Adrenal gland (tissue), 12 donors: ENCODE results near the gene FBXL7. TPM values are rescaled to one million over a fixed set of nuclear protein-coding genes. Genes with fewer than 3 reads are reported as not detected.

ENCODE experiments used
- DNase-seq, 7 donors: peaks; one replicate each; pipeline ENCODE4 v3.0.0-alpha.2; 2019 to 2020
- H3K27ac ChIP-seq, 5 donors: fragments of 200-600 bp; sonication (generic) in 4 of 5; 1 replicate in 3 of 5; 2 replicates in 2 of 5; pipeline versions ENCODE4 v1.5.1 to v1.8.0; 2016 to 2020; ENCODE audit warnings: mild to moderate bottlenecking in 1 of 5
- H3K27me3 ChIP-seq: fragments of 200-600 bp; 2 replicates; pipeline ENCODE4 v1.8.0; 2021
- H3K36me3 ChIP-seq, 2 donors: fragments of 200-600 bp; replicated peaks in 1 of 2; 1 replicate in 1 of 2; 2 replicates in 1 of 2; pipeline versions ENCODE4 v1.5.1 to v1.8.0; 2018 to 2022
- H3K4me1 ChIP-seq, 2 donors: fragments of 200-600 bp; replicated peaks in 1 of 2; 1 replicate in 1 of 2; 2 replicates in 1 of 2; pipeline versions ENCODE4 v1.5.1 to v1.8.0; 2018 to 2021
- H3K4me3 ChIP-seq, 4 donors: fragments of 200-600 bp; sonication (generic) in 3 of 4; one replicate each; pipeline ENCODE4 v1.5.1; 2016 to 2018
- H3K9me3 ChIP-seq, 3 donors: fragments of 200-600 bp; sonication (generic) in 1 of 3; replicated peaks in 1 of 3; 1 replicate in 2 of 3; 2 replicates in 1 of 3; pipeline versions ENCODE4 v1.5.1 to v1.8.0; 2016 to 2021
- POLR2A ChIP-seq, 2 donors: fragments of 450-650 bp; IDR thresholded peaks; one replicate each; pipeline ENCODE4 v1.6.1; 2017; ENCODE audit warnings: antibody characterized with exemption in 2 of 2, mild to moderate bottlenecking in 2 of 2, moderate library complexity in 1 of 2
- WGBS, 4 donors: extraction: QIAGEN DNeasy Blood & Tissue Kit in 2 of 4; methylation state at CpG; one replicate each; pipeline versions ENCODE4 v1.1.5 to v1.1.7; 2013 to 2017; 5-methylcytosine and 5-hydroxymethylcytosine counted together
- intact Hi-C, 2 donors: fragments of 100-400 bp; cut with DNase I; formaldehyde crosslinking; loops; one replicate each; pipeline versions ENCODE4 v1.14.1 to v1.15.0; 2022 to 2023
- polyA plus RNA-seq, 3 donors: library from polyadenylated mRNA; stranded (reverse); fragments of 200-250 nt in 2 of 3; fragments of 350-450 nt in 1 of 3; fragmentation: Illumina TruSeq in 1 of 3; extraction: RNeasy Lipid Tissue Mini Kit (QIAGEN cat#74804) in 1 of 3; gene quantifications; one replicate each; pipeline ENCODE4 v1.2.3, GENCODE V29; 2013 to 2014
- total RNA-seq, 9 donors: library from RNA; depleted of rRNA in 4 of 9; stranded (reverse); fragments of >200 nt in 4 of 9; fragments of 120-200 nt in 1 of 9; fragmentation: NEBNext Ultra II Directional in 1 of 9; extraction: Animal tissue kit (Norgen Biotek cat#: 25700) in 1 of 9; gene quantifications; one replicate each; pipeline versions ENCODE4 v1.1.0 to v1.2.4, GENCODE V29; 2013 to 2023
- TF ChIP-seq, protein P1 (sequence below), 6 experiments: fragments of 450-650 bp in 4 of 6; fragments of 200-600 bp in 2 of 6; sonication (generic) in 1 of 6; IDR thresholded peaks; 1 replicate in 5 of 6; 2 replicates in 1 of 6; pipeline versions ENCODE4 v1.5.1 to v1.8.0; 2016 to 2021; ENCODE audit warnings: antibody characterized with exemption in 6 of 6, mild to moderate bottlenecking in 2 of 6, moderate library complexity in 1 of 6
- donor health status: healthy with polysubstance abuse.
- donor health status: Bipolar disorder and iron deficiency.
- donor health status: DM: yes; HTN: yes; CAD: no.
- donor health status: DM: no; HTN: no; CAD: no.
- donor health status: DM: no; HTN: no; CAD: no.
- donor health status: DM: yes; HTN: yes; CAD: no.

Gene FBXL7
- total and polyA plus RNA-seq, 12 donors, result 22.6 to 59.1 (median 34.0) TPM

DNA sequence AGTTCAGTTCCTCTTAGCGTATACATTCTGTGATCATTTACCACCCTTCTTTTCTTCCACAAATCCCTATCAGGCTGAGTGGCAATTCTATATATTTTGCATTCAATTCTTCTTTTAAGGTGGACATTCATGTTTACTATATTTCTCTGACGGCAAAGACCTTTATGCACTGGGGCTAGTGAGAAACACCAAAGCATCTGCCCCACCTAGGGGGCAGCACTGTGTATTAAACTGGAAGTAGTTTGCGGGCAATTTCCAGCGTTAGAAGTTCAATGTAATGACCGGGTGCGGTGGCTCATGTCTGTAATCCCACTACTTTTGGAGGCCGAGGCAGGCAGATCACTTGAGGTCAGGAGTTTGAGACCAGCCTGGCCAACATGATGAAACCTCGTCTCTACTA is 27.9 kb upstream of the FBXL7 start:
- no peaks in the 10 kb centered on the region for H3K27me3 ChIP-seq
- H3K36me3 ChIP-seq, result no peaks in the 10 kb centered on the region
- H3K27ac ChIP-seq, result no peak overlapping the region
- no peak overlapping the region for H3K4me3 ChIP-seq
- H3K9me3 ChIP-seq, result no peaks in the 10 kb centered on the region
- intact Hi-C loops, result no loop called here
- no peak for DNase-seq
- TF ChIP-seq, protein P1, sequence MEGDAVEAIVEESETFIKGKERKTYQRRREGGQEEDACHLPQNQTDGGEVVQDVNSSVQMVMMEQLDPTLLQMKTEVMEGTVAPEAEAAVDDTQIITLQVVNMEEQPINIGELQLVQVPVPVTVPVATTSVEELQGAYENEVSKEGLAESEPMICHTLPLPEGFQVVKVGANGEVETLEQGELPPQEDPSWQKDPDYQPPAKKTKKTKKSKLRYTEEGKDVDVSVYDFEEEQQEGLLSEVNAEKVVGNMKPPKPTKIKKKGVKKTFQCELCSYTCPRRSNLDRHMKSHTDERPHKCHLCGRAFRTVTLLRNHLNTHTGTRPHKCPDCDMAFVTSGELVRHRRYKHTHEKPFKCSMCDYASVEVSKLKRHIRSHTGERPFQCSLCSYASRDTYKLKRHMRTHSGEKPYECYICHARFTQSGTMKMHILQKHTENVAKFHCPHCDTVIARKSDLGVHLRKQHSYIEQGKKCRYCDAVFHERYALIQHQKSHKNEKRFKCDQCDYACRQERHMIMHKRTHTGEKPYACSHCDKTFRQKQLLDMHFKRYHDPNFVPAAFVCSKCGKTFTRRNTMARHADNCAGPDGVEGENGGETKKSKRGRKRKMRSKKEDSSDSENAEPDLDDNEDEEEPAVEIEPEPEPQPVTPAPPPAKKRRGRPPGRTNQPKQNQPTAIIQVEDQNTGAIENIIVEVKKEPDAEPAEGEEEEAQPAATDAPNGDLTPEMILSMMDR (IDR thresholded peaks at IDR 0.05), result no peak
- TF ChIP-seq POLR2A (IDR thresholded peaks at IDR 0.05), result no peak
- H3K4me1 ChIP-seq, result no peaks in the 10 kb centered on the region
- 88 to 97% (median 95%) methylated on average over 8 of the region's 8 CpGs for whole genome bisulfite sequencing, 4 donors

DNA sequence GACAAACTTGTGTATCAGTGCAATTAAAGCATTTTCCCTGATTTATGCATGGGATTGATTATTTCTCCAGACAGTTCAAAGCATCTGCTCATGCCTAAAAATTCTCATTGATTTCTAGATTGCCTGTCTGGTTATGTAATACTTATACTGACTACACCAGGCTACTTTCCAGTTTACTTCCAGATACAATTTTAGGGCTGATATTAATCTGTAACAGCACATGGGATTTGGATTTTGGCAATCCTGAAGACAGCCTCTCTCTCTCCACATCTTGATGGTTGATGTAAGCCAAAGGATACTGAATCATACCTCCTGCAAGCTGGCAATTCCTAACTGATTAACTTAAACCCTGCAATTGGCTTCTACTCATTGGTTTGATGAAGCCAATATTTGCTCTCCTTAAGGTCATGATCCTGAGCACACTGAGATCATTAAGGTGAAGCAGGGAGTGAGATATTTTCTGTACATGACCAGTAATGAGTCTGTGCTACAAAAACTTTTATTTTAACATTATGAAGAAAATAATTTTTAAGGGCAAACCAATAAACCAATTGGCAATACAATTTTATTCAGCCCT is 25.7 kb upstream of the FBXL7 start:
- Histone ChIP-seq H3K9me3 (no peaks in the 10 kb centered on the region), H3K27ac (no peak overlapping the region), H3K27me3 (no peaks in the 10 kb centered on the region), H3K4me1 (no peaks in the 10 kb centered on the region), H3K4me3 (no peak overlapping the region), H3K36me3 (no peaks in the 10 kb centered on the region)
- no peak for DNase-seq
- TF ChIP-seq POLR2A (IDR thresholded peaks at IDR 0.05), result no peak
- TF ChIP-seq, protein P1 (IDR thresholded peaks at IDR 0.05), result no peak
- intact Hi-C loops, result no loop called here

DNA sequence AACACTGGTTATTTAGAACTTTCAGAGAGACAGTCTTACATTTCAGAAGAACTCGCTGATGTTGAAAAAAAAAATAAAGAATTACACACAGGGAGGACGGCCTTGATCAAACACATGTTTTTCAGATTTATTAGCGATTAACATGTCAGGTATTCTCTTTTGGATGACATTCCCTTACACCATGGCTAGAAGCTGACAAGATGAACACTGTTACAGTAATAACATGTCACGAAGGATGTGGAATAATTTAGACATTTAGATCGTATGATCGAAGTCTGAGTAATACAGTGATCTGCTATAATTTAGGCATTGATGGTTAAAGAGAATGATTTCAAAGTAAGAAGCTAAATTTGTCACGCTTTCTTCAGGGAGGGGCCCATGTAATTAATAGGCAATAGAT is 24.6 kb upstream of the FBXL7 start:
- no peak overlapping the region for H3K27ac ChIP-seq
- no peak for TF ChIP-seq POLR2A (IDR thresholded peaks at IDR 0.05)
- TF ChIP-seq, protein P1 (IDR thresholded peaks at IDR 0.05), result no peak
- intact Hi-C loops, result no loop called here
- no peaks in the 10 kb centered on the region for H3K4me1 ChIP-seq
- no peaks in the 10 kb centered on the region for H3K9me3 ChIP-seq
- H3K36me3 ChIP-seq, result no peaks in the 10 kb centered on the region
- no peak for DNase-seq
- 88 to 93% (median 92%) methylated on average over 7 of the region's 7 CpGs for WGBS, 4 donors
- H3K4me3 ChIP-seq, result no peak overlapping the region
- no peaks in the 10 kb centered on the region for H3K27me3 ChIP-seq

DNA sequence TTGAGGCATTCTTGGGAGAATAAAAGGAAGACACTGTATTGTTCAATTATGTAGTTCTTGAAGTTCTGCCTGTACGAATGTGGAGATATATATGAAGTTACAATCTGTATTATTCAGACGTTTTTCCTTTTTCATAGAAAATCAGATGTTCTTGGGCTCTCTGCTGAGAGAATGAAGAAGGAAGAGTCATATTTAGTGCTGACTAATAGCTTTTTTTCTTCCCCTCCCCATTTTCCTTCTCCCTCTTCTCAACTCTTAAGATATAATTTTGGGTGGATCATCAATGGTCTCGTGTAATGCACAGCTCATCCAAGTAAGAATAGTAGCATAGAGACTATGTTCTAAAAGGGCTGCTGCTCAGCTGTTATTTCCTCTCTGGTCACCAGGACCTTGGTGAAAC is 23.0 kb upstream of the FBXL7 start:
- 77 to 87% (median 85%) methylated on average over 3 of the region's 3 CpGs for WGBS, 4 donors
- no peaks in the 10 kb centered on the region for H3K27me3 ChIP-seq
- no peak overlapping the region for H3K4me3 ChIP-seq
- intact Hi-C loops, result no loop called here
- no peak overlapping the region for H3K27ac ChIP-seq
- TF ChIP-seq, protein P1 (IDR thresholded peaks at IDR 0.05), result no peak
- no peak for TF ChIP-seq POLR2A (IDR thresholded peaks at IDR 0.05)
- DNase-seq, result no peak
- no peaks in the 10 kb centered on the region for H3K36me3 ChIP-seq
- no peaks in the 10 kb centered on the region for H3K4me1 ChIP-seq
- H3K9me3 ChIP-seq, result no peaks in the 10 kb centered on the region
